HG03139 (cell line): ENCODE data around the gene AADAT.
"Not testable (repeated sequence)": the region's sequence is repeated elsewhere in the genome, so short reads cannot be mapped to it uniquely, and the experiment has no call there.

ENCODE experiments used
- ATAC-seq: cut with Tn5 transposase; IDR thresholded peaks from one replicate; pipeline ENCODE4 v1.9.1; 2021; ENCODE audit not compliant: unreplicated experiment

Gene AADAT

GRCh38 chr4:170090352-170091052, 746 bp upstream of the AADAT start:
- ATAC-seq = no peak

- peak; percentile 19 for ATAC-seq
Observed at GRCh38 chr4:170089274-170089667, 485 bp downstream of the AADAT start.

GRCh38 chr4:170088716-170089115, 1.0 kb downstream of the AADAT start:
- ATAC-seq = no peak

GRCh38 chr4:170087163-170087700, 2.5 kb downstream of the AADAT start:
- ATAC-seq = no peak

- ATAC-seq = no peak
Observed at GRCh38 chr4:170083541-170083940, 6.2 kb downstream of the AADAT start.

- no peak for ATAC-seq
Observed at GRCh38 chr4:170080496-170080895, 9.3 kb downstream of the AADAT start.

GRCh38 chr4:170079981-170080380, 9.8 kb downstream of the AADAT start:
- ATAC-seq = no peak

- no peak for ATAC-seq
Observed at GRCh38 chr4:170071196-170071595, 18.6 kb downstream of the AADAT start.

- no peak for ATAC-seq
Observed at GRCh38 chr4:170068438-170069128, 21.2 kb downstream of the AADAT start.

GRCh38 chr4:170059421-170059820, 30.3 kb downstream of the AADAT start:
- ATAC-seq = no peak

- ATAC-seq = no peak
Observed at GRCh38 chr4:170058826-170059225, 30.9 kb downstream of the AADAT start.

GRCh38 chr4:170057866-170058265, 31.9 kb downstream of the AADAT start:
- ATAC-seq = no peak

- ATAC-seq = no peak
Observed at GRCh38 chr4:170052919-170053318, 36.8 kb downstream of the AADAT start.

GRCh38 chr4:170051402-170051801, 38.4 kb downstream of the AADAT start:
- no peak for ATAC-seq

GRCh38 chr4:170049766-170050165, 40.0 kb downstream of the AADAT start:
- ATAC-seq = no peak

GRCh38 chr4:170047771-170048354, 41.9 kb downstream of the AADAT start:
- ATAC-seq = no peak

GRCh38 chr4:170046156-170046555, 43.6 kb downstream of the AADAT start:
- ATAC-seq = not testable (repeated sequence)

GRCh38 chr4:170040031-170040680, 49.6 kb downstream of the AADAT start:
- ATAC-seq = no peak

- no peak for ATAC-seq
Observed at GRCh38 chr4:170038769-170039168, 51.0 kb downstream of the AADAT start.

- no peak for ATAC-seq
Observed at GRCh38 chr4:170038232-170038631, 51.5 kb downstream of the AADAT start.

GRCh38 chr4:170037481-170037880, 52.3 kb downstream of the AADAT start:
- ATAC-seq = no peak
